HepG2 (cell line): ENCODE results near the gene AMIGO3. TPM values are rescaled to one million over a fixed set of nuclear protein-coding genes. Genes with fewer than 3 reads are reported as not detected.

Experiments used
- ATAC-seq: fragments of 200-7000 bp; cut with Tn5 transposase; 3 replicates; pipeline ENCODE4 v1.9.1; 2020; ENCODE audit warnings: mild to moderate bottlenecking, moderate library complexity
- BruUV-seq: library from RNA; stranded (reverse); fragments of 400-500 nt; replicated peaks from 2 replicates; lab custom pipeline; 2021; lab: Mats Ljungman, UMichigan
- CTCF ChIA-PET: fragments of 300-600 bp; formaldehyde crosslinking; extraction: SDS; loops from one replicate; lab custom pipeline; 2021; ENCODE audit warnings: low total read pairs, inconsistent platforms, low intra/inter-chr PET ratio; lab: Yijun Ruan, JAX
- POLR2A ChIA-PET: fragments of 350-600 bp; sonication (Branson Sonifier 250); formaldehyde crosslinking; loops from one replicate; lab custom pipeline; 2020; ENCODE audit warnings: antibody characterized with exemption, inconsistent platforms; lab: Yijun Ruan, JAX
- DNase-seq: peaks from one replicate; pipeline ENCODE4 v3.0.0-alpha.2; 2015; ENCODE audit warnings: low spot score
- FAIRE-seq: peaks from 3 replicates; lab custom pipeline; 2011; peaks lifted over from hg19 to GRCh38; lab: Jason Lieb, UNC
- H2AFZ ChIP-seq: one replicate; pipeline ENCODE4 v1.6.1; 2011; ENCODE audit warnings: low read length, inconsistent platforms
- H3K27ac ChIP-seq: fragments of 300-600 bp; 3 replicates; pipeline ENCODE4 v1.8.0; 2011; ENCODE audit warnings: mixed run types, mild to moderate bottlenecking, mixed read lengths, low read length, inconsistent platforms; ENCODE audit not compliant: insufficient read depth; ENCODE audit errors: extremely low read length
- H3K27me3 ChIP-seq, 2 experiments: fragments of 200-600 bp in 1 of 2; 2 replicates in 1 of 2; 3 replicates in 1 of 2; pipeline versions ENCODE4 v1.6.0 to v1.8.0; 2011; ENCODE audit warnings: low read length in 2 of 2, mild to moderate bottlenecking in 2 of 2, moderate library complexity in 2 of 2, inconsistent platforms in 1 of 2; ENCODE audit not compliant: insufficient read depth in 2 of 2, control insufficient read depth in 1 of 2
- H3K36me3 ChIP-seq, 2 experiments: fragments of 200-600 bp in 1 of 2; replicated peaks in 1 of 2; 2 replicates in 1 of 2; 3 replicates in 1 of 2; pipeline versions ENCODE4 v1.5.1 to v1.8.0; 2011; ENCODE audit warnings: low read length in 2 of 2, inconsistent platforms in 1 of 2; ENCODE audit not compliant: insufficient read depth in 2 of 2, control insufficient read depth in 1 of 2
- H3K4me1 ChIP-seq: 2 replicates; pipeline ENCODE4 v1.5.1; 2012; ENCODE audit warnings: low read length, inconsistent platforms; ENCODE audit not compliant: insufficient read depth
- H3K4me2 ChIP-seq: 2 replicates; pipeline ENCODE4 v1.6.0; 2011; ENCODE audit warnings: low read depth, low read length, inconsistent platforms
- H3K4me3 ChIP-seq, 3 experiments: fragments of 200-600 bp in 1 of 3; sonication (generic), shearing (Covaris generic) in 1 of 3; replicated peaks in 1 of 3; 2 replicates each; pipeline ENCODE4 v1.5.1; 2011 to 2016; ENCODE audit warnings: low read length in 3 of 3, inconsistent platforms in 2 of 3, low read depth in 2 of 3, mild to moderate bottlenecking in 2 of 3, control low read depth in 1 of 3, mixed read lengths in 1 of 3; ENCODE audit not compliant: insufficient read depth in 1 of 3
- H3K79me2 ChIP-seq: one replicate; pipeline ENCODE4 v1.6.1; 2011; ENCODE audit warnings: low read length, inconsistent platforms; ENCODE audit not compliant: insufficient read depth
- H3K9ac ChIP-seq: 2 replicates; pipeline ENCODE4 v1.6.0; 2011; ENCODE audit warnings: mild to moderate bottlenecking, low read depth, low read length, inconsistent platforms; ENCODE audit not compliant: insufficient read depth
- H3K9me3 ChIP-seq: 2 replicates; pipeline ENCODE4 v1.5.1; 2012; ENCODE audit warnings: mild to moderate bottlenecking, low read length
- H4K20me1 ChIP-seq: 2 replicates; pipeline ENCODE4 v1.6.0; 2011; ENCODE audit warnings: inconsistent platforms, mild to moderate bottlenecking, low read length, moderate library complexity; ENCODE audit not compliant: insufficient read depth
- KAT8 ChIP-seq: IDR thresholded peaks from 2 replicates; pipeline ENCODE4 v1.6.1; 2016; ENCODE audit warnings: missing genetic modification reagents, missing compliant biosample characterization
- SUZ12 ChIP-seq: fragments of 150-350 bp; IDR thresholded peaks from 2 replicates; pipeline ENCODE4 v1.6.1; 2014; ENCODE audit warnings: low read depth, low read length
- ZNF24 ChIP-seq: fragments of 450-650 bp; IDR thresholded peaks from 2 replicates; pipeline ENCODE4 v1.6.1; 2017; ENCODE audit warnings: antibody characterized with exemption, mild to moderate bottlenecking
- ZNF337 ChIP-seq: sonication (generic); formaldehyde crosslinking; IDR thresholded peaks from 2 replicates; pipeline ENCODE4 v1.5.1; 2020; ENCODE audit warnings: missing genetic modification reagents, low read depth, mild to moderate bottlenecking, borderline replicate concordance
- ZNF44 ChIP-seq: sonication (generic); formaldehyde crosslinking; IDR thresholded peaks from 2 replicates; pipeline ENCODE4 v1.5.1; 2020; ENCODE audit warnings: mild to moderate bottlenecking, missing genetic modification reagents
- ZNF709 ChIP-seq: sonication (generic); formaldehyde crosslinking; IDR thresholded peaks from 2 replicates; pipeline ENCODE4 v1.5.0; 2020; ENCODE audit warnings: mild to moderate bottlenecking, missing genetic modification reagents
- ZNF749 ChIP-seq: sonication (generic); formaldehyde crosslinking; IDR thresholded peaks from 2 replicates; pipeline ENCODE4 v1.8.0; 2022; ENCODE audit warnings: mild to moderate bottlenecking, missing genetic modification reagents, moderate library complexity, borderline replicate concordance
- ZNF782 ChIP-seq: sonication (generic); formaldehyde crosslinking; IDR thresholded peaks from 2 replicates; pipeline ENCODE4 v1.4.0; 2020; ENCODE audit warnings: missing genetic modification reagents, mild to moderate bottlenecking, borderline replicate concordance
- WGBS: methylation state at CpG from one replicate; pipeline ENCODE4 v1.1.6; 2017; ENCODE audit warnings: low lambda C conversion rate; 5-methylcytosine and 5-hydroxymethylcytosine counted together
- in situ Hi-C: cut with HindIII; loops from 2 replicates; pipeline ENCODE4 v1.10.0; 2017; ENCODE audit warnings: low pct_unique_long_range_greater_than_20kb; ENCODE audit not compliant: extremely low pct_ligation_motif_present
- intact Hi-C: fragments of 100-400 bp; cut with micrococcal nuclease; formaldehyde crosslinking; loops from one replicate; pipeline ENCODE4 v1.10.0; 2022; ENCODE audit not compliant: unreplicated experiment
- polyA plus RNA-seq, 8 experiments: library from polyadenylated mRNA; depleted of rRNA in 3 of 8; stranded (reverse) in 7 of 8; unstranded in 1 of 8; fragments of >200 nt; fragmentation: Illumina TruSeq in 4 of 8; extraction: Trizol in 4 of 8; gene quantifications; 2 replicates each; pipeline versions ENCODE4 v1.2.1 to v1.2.3, GENCODE V29; 2011 to 2016; ENCODE audit warnings: low read depth in 4 of 8, missing spikeins in 1 of 8, mixed read lengths in 1 of 8; ENCODE audit not compliant: insufficient read depth in 1 of 8
- total RNA-seq, 5 experiments: library from RNA; depleted of rRNA; stranded (reverse); fragments of >200 nt; fragmentation: Illumina TruSeq; extraction: Trizol; gene quantifications; 2 replicates each; pipeline ENCODE4 v1.2.3, GENCODE V29; 2016; ENCODE audit warnings: low read depth in 1 of 5
- TF ChIP-seq, protein P1 (sequence below): sonication (generic); formaldehyde crosslinking; IDR thresholded peaks from 2 replicates; pipeline ENCODE4 v1.8.0; 2023; ENCODE audit warnings: mild to moderate bottlenecking, missing genetic modification reagents
- TF ChIP-seq, protein P2 (sequence below): sonication (generic); formaldehyde crosslinking; IDR thresholded peaks from 2 replicates; pipeline ENCODE4 v1.4.0; 2020; ENCODE audit warnings: missing genetic modification reagents, borderline replicate concordance
- TF ChIP-seq, protein P3 (sequence below): IDR thresholded peaks from 2 replicates; pipeline ENCODE4 v1.6.1; 2016
- TF ChIP-seq, protein P4 (sequence below), 2 experiments: fragments of 450-650 bp in 1 of 2; sonication (generic) in 1 of 2; formaldehyde crosslinking; IDR thresholded peaks; 2 replicates each; pipeline versions ENCODE4 v1.5.0 to v1.8.0; 2020 to 2022; ENCODE audit warnings: mild to moderate bottlenecking in 1 of 2, missing genetic modification reagents in 1 of 2

The AMIGO3 gene
- total and polyA plus RNA-seq, 2 of the 13 experiments (the other 11 are each of a cell fraction or from before 2014, with no cell fraction given): 0.35 TPM; not detected in 1

- no peak overlapping the region for H2AFZ ChIP-seq
- H3K4me1 ChIP-seq: peaks cover 20% of the 10 kb centered on the region
- H3K36me3 ChIP-seq: peaks cover 2 to 8% of the 10 kb centered on the region in 2 experiments; a peak in 2 of 5 replicates
- in situ Hi-C loops: no loop called here
- DNase-seq (no peak), FAIRE-seq (no peak), ATAC-seq (no peak)
- 94% methylated on average over 1 of the region's 1 CpG for WGBS
- H3K4me2 ChIP-seq: no peak overlapping the region
- BruUV-seq: no TSS peak
- no peak overlapping the region for H3K4me3 ChIP-seq
- H3K9me3 ChIP-seq: no peaks in the 10 kb centered on the region
- intact Hi-C loops: no loop called here
- H3K79me2 ChIP-seq: peaks cover 69% of the 10 kb centered on the region
- ChIA-PET POLR2A (interaction anchor here (1.3 kb wide), 1 partner anchor 47 kb away, joined by 4 read pairs; the partner anchor contains the start of gene INKA1), CTCF (no interaction called here)
- peaks cover 4% of the 10 kb centered on the region; the same call in 1 of the 2 replicates for H4K20me1 ChIP-seq
- H3K9ac ChIP-seq: no peak overlapping the region
- TF ChIP-seq, protein P1, sequence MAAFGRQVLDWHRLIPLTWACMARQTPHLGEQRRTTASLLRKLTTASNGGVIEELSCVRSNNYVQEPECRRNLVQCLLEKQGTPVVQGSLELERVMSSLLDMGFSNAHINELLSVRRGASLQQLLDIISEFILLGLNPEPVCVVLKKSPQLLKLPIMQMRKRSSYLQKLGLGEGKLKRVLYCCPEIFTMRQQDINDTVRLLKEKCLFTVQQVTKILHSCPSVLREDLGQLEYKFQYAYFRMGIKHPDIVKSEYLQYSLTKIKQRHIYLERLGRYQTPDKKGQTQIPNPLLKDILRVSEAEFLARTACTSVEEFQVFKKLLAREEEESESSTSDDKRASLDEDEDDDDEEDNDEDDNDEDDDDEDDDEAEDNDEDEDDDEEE (CRISPR knock-in tag): no peak
- no peaks in the 10 kb centered on the region for H3K27me3 ChIP-seq
- H3K27ac ChIP-seq: no peak overlapping the region
These were observed 36.6 kb upstream of the AMIGO3 start for GRCh38 chr3:49756036-49756435.

DNA sequence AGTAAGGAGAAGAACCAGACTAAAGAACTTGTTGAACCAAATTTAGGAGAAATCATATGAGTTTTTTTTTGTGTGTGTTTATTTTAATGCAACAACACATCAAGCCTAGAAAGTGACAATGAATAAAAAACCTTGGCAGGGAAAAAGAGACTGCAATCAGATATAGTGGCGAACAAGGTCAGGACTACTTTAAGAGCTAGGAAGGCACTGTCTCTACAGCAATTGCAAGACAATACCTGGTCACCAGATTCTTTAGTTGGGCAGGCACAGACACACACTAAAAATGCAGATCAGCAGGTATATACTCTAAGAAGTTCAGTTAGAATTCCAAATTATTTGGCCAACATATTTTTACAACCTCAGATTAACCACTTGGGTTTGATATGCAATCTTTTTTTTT lies 35.1 kb upstream of the AMIGO3 start:
- H3K36me3 ChIP-seq: peaks cover 2 to 4% of the 10 kb centered on the region in 2 experiments; a peak in 1 of 5 replicates
- no peak overlapping the region for H3K4me2 ChIP-seq
- FAIRE-seq: no peak
- H3K27ac ChIP-seq: no peak overlapping the region
- no peaks in the 10 kb centered on the region for H3K9me3 ChIP-seq
- peaks cover 35% of the 10 kb centered on the region for H3K4me1 ChIP-seq
- H3K27me3 ChIP-seq: no peaks in the 10 kb centered on the region
- BruUV-seq: no TSS peak
- 100% methylated on average over 1 of the region's 1 CpG for WGBS
- no peak for ATAC-seq
- in situ Hi-C loops: no loop called here
- intact Hi-C loops: no loop called here
- POLR2A ChIA-PET: interaction anchor here (0.7 kb wide), 1 partner anchor 161 kb away, joined by 3 read pairs; no protein-coding TSS in a partner anchor
- CTCF ChIA-PET: no interaction called here
- H3K9ac ChIP-seq: no peak overlapping the region
- H3K79me2 ChIP-seq: peaks cover 66% of the 10 kb centered on the region
- H4K20me1 ChIP-seq: peaks cover 3% of the 10 kb centered on the region; the same call in 1 of the 2 replicates
- no peak overlapping the region for H2AFZ ChIP-seq
- no peak overlapping the region for H3K4me3 ChIP-seq
- DNase-seq: no peak
- no peak for TF ChIP-seq SUZ12
- no peak for TF ChIP-seq ZNF24
- no peak for TF ChIP-seq ZNF782
- TF ChIP-seq, protein P2, sequence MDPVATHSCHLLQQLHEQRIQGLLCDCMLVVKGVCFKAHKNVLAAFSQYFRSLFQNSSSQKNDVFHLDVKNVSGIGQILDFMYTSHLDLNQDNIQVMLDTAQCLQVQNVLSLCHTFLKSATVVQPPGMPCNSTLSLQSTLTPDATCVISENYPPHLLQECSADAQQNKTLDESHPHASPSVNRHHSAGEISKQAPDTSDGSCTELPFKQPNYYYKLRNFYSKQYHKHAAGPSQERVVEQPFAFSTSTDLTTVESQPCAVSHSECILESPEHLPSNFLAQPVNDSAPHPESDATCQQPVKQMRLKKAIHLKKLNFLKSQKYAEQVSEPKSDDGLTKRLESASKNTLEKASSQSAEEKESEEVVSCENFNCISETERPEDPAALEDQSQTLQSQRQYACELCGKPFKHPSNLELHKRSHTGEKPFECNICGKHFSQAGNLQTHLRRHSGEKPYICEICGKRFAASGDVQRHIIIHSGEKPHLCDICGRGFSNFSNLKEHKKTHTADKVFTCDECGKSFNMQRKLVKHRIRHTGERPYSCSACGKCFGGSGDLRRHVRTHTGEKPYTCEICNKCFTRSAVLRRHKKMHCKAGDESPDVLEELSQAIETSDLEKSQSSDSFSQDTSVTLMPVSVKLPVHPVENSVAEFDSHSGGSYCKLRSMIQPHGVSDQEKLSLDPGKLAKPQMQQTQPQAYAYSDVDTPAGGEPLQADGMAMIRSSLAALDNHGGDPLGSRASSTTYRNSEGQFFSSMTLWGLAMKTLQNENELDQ: no peak
- no peak for TF ChIP-seq ZNF709 (CRISPR knock-in tag)
- no peak for TF ChIP-seq ZNF749 (CRISPR knock-in tag)
- TF ChIP-seq, protein P3, sequence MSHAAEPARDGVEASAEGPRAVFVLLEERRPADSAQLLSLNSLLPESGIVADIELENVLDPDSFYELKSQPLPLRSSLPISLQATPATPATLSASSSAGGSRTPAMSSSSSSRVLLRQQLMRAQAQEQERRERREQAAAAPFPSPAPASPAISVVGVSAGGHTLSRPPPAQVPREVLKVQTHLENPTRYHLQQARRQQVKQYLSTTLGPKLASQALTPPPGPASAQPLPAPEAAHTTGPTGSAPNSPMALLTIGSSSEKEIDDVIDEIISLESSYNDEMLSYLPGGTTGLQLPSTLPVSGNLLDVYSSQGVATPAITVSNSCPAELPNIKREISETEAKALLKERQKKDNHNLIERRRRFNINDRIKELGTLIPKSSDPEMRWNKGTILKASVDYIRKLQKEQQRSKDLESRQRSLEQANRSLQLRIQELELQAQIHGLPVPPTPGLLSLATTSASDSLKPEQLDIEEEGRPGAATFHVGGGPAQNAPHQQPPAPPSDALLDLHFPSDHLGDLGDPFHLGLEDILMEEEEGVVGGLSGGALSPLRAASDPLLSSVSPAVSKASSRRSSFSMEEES: no peak
- TF ChIP-seq, protein P4, sequence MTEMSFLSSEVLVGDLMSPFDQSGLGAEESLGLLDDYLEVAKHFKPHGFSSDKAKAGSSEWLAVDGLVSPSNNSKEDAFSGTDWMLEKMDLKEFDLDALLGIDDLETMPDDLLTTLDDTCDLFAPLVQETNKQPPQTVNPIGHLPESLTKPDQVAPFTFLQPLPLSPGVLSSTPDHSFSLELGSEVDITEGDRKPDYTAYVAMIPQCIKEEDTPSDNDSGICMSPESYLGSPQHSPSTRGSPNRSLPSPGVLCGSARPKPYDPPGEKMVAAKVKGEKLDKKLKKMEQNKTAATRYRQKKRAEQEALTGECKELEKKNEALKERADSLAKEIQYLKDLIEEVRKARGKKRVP (CRISPR knock-in tag; IDR thresholded peaks at IDR 0.05): no peak
- TF ChIP-seq KAT8 (CRISPR knock-in tag): no peak
- no peak for TF ChIP-seq ZNF44 (CRISPR knock-in tag)
- no peak for TF ChIP-seq ZNF337 (CRISPR knock-in tag)
